HG03558 (cell line): ENCODE results near the gene UBE2V1.
"Not testable (repeated sequence)": the region's sequence is repeated elsewhere in the genome, so short reads cannot be mapped to it uniquely, and the experiment has no call there.

Experiments
- ATAC-seq: cut with Tn5 transposase; IDR thresholded peaks from one replicate; pipeline ENCODE4 v1.9.1; 2021; ENCODE audit warnings: moderate number of reproducible peaks; ENCODE audit not compliant: unreplicated experiment; ENCODE audit errors: extremely low read depth

UBE2V1 gene

GRCh38 chr20:50099113-50099512 lies 13.8 kb downstream of the UBE2V1 start:
- no peak for ATAC-seq

GRCh38 chr20:50098259-50098658 lies 14.7 kb downstream of the UBE2V1 start:
- no peak for ATAC-seq

GRCh38 chr20:50097843-50098242 lies 15.1 kb downstream of the UBE2V1 start:
- ATAC-seq = no peak

GRCh38 chr20:50096237-50096636 lies 16.7 kb downstream of the UBE2V1 start:
- no peak for ATAC-seq

- no peak for ATAC-seq
These were observed 17.4 kb downstream of the UBE2V1 start for GRCh38 chr20:50095476-50096078.

GRCh38 chr20:50094522-50094921 lies 18.4 kb downstream of the UBE2V1 start:
- no peak for ATAC-seq

- no peak for ATAC-seq
These were observed 19.7 kb downstream of the UBE2V1 start for GRCh38 chr20:50093240-50093639.

GRCh38 chr20:50092436-50092835 lies 20.5 kb downstream of the UBE2V1 start:
- no peak for ATAC-seq

- ATAC-seq = no peak
These were observed 23.2 kb downstream of the UBE2V1 start for GRCh38 chr20:50089787-50090177.

- no peak for ATAC-seq
These were observed 23.7 kb downstream of the UBE2V1 start for GRCh38 chr20:50089140-50089786.

- no peak for ATAC-seq
These were observed 24.9 kb downstream of the UBE2V1 start for GRCh38 chr20:50088022-50088421.

GRCh38 chr20:50085481-50086365 lies 27.2 kb downstream of the UBE2V1 start:
- no peak for ATAC-seq

GRCh38 chr20:50085146-50085480 lies 27.8 kb downstream of the UBE2V1 start:
- no peak for ATAC-seq

- no peak for ATAC-seq
These were observed 29.9 kb downstream of the UBE2V1 start for GRCh38 chr20:50083034-50083433.

GRCh38 chr20:50082056-50082455 lies 30.9 kb downstream of the UBE2V1 start:
- ATAC-seq = not testable (repeated sequence)

- ATAC-seq = no peak
These were observed 34.9 kb downstream of the UBE2V1 start for GRCh38 chr20:50077818-50078601.

- ATAC-seq = no peak
These were observed 39.5 kb downstream of the UBE2V1 start for GRCh38 chr20:50073500-50073899.

- no peak for ATAC-seq
These were observed 41.7 kb downstream of the UBE2V1 start for GRCh38 chr20:50071039-50071888.

- no peak for ATAC-seq
These were observed 42.6 kb downstream of the UBE2V1 start for GRCh38 chr20:50070361-50070760.
